GM12891 (cell line): Measurements from ENCODE around the gene BCL11A.

Experiments used
- POLR2A ChIP-seq: IDR thresholded peaks from 2 replicates; pipeline ENCODE4 v1.6.1; 2011; ENCODE audit warnings: low read depth, low read length, control low read depth
- POLR2AphosphoS5 ChIP-seq: IDR thresholded peaks from 2 replicates; pipeline ENCODE4 v1.6.1; 2011; ENCODE audit warnings: low read depth, low read length, control low read depth

DNA sequence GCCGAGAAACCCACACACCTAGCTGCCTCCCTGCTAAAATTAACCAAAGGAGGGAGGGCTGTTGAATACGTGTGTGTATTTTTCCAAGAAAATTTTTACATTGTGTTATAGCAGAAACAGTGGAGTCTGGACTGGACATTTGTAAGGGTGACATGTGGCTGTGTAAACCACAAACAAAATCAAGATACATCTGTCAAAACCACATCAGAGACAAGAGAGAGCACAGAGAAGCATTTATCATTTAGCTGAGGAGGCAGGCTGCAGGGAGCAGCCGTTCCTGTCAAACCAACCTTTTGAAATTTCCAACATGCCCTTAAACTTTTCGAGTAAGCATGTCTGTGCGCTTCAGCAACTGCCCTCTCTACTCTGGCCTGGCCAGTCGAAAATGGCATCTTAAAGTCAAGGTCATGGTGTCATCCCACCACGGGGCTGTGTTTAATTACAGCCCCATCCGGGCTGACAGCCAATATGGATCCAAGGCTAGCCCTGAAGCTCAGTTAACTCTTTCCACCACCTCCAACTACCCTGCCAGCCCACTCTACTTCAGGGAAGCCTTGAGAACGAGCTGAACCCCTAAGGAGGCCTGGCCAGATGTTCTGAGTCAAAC lies 8.4 kb downstream of the BCL11A start:
- TF ChIP-seq POLR2A (no peak), POLR2AphosphoS5 (no peak)
